Left lung (tissue), 8 donors: ENCODE data around the gene VWCE. TPM values are rescaled to one million over a fixed set of nuclear protein-coding genes. Genes with fewer than 3 reads are reported as not detected.

Experiments
- polyA plus RNA-seq, 6 donors: library from polyadenylated mRNA; unstranded; fragments of 120-200 nt; gene quantifications; one replicate each; pipeline ENCODE4 v1.2.1, GENCODE V29; 2013; ENCODE audit not compliant: insufficient read length in 6 of 6
- total RNA-seq, 2 donors: library from RNA; stranded (reverse); fragmentation: NEBNext Ultra II Directional; extraction: Animal tissue kit (Norgen Biotek cat#: 25700); gene quantifications; one replicate each; pipeline ENCODE4 v1.2.1, GENCODE V29; 2021
- donor health status: DM: no; HTN: yes; CAD: no.
- donor health status: DM: no; HTN: no; CAD: no.

The VWCE gene
- total and polyA plus RNA-seq, 8 donors: 0.55 to 3.6 (median 1.8) TPM

Other genes starting within 250 kb of the VWCE start
- gene CD5, start 192.8 kb downstream of the VWCE start, total RNA-seq: 1 to 10 TPM in 1 of 2 donors, under 1 TPM in 1; 0.79 to 4.0 TPM
- gene CD5, start 192.8 kb downstream of the VWCE start, polyA plus RNA-seq: under 1 TPM; 0.20 to 0.51 (median 0.32) TPM
- 10 to 100 TPM; 21.2 to 30.8 TPM for gene VPS37C, start 133.9 kb downstream of the VWCE start, total RNA-seq
- 10 to 100 TPM; 14.7 to 19.3 (median 16.6) TPM for gene VPS37C, start 133.9 kb downstream of the VWCE start, polyA plus RNA-seq
- gene PGA3, start 91.8 kb downstream of the VWCE start, total RNA-seq: under 1 TPM in 1 of 2 donors, not detected in 1; 0.34 TPM
- under 1 TPM in 5 of 6 donors, not detected in 1; 0.11 to 0.45 (median 0.21) TPM for gene PGA3, start 91.8 kb downstream of the VWCE start, polyA plus RNA-seq
- 1 to 10 TPM in 1 of 2 donors, not detected in 1; 1.0 TPM for gene PGA4, start 73.0 kb downstream of the VWCE start, total RNA-seq
- gene PGA4, start 73.0 kb downstream of the VWCE start, polyA plus RNA-seq: under 1 TPM in 4 of 6 donors, not detected in 2; 0.41 to 0.72 (median 0.64) TPM
- under 1 TPM in 1 of 2 donors, not detected in 1; 0.47 TPM for gene PGA5, start 54.1 kb downstream of the VWCE start, total RNA-seq
- gene PGA5, start 54.1 kb downstream of the VWCE start, polyA plus RNA-seq: under 1 TPM in 3 of 6 donors, not detected in 3; 0.30 to 0.44 (median 0.40) TPM
- gene DDB1, start 37.8 kb upstream of the VWCE start, total RNA-seq: 100 to 1,000 TPM; 140 to 163 TPM
- gene DDB1, start 37.8 kb upstream of the VWCE start, polyA plus RNA-seq: 100 to 1,000 TPM; 173 to 203 (median 187) TPM
- gene TKFC, start 37.9 kb upstream of the VWCE start, total RNA-seq: 10 to 100 TPM; 48.1 to 48.5 TPM
- 10 to 100 TPM; 26.6 to 33.7 (median 31.4) TPM for gene TKFC, start 37.9 kb upstream of the VWCE start, polyA plus RNA-seq
- 10 to 100 TPM; 49.1 to 56.9 TPM for gene CYB561A3, start 66.6 kb upstream of the VWCE start, total RNA-seq
- gene CYB561A3, start 66.6 kb upstream of the VWCE start, polyA plus RNA-seq: 10 to 100 TPM; 31.7 to 39.7 (median 34.9) TPM
- 10 to 100 TPM; 37.5 to 50.5 TPM for gene TMEM138, start 67.1 kb upstream of the VWCE start, total RNA-seq
- gene TMEM138, start 67.1 kb upstream of the VWCE start, polyA plus RNA-seq: 10 to 100 TPM; 40.6 to 48.1 (median 43.2) TPM
- 10 to 100 TPM; 10.3 to 10.4 TPM for gene TMEM216, start 97.3 kb upstream of the VWCE start, total RNA-seq
- gene TMEM216, start 97.3 kb upstream of the VWCE start, polyA plus RNA-seq: 10 to 100 TPM; 30.6 to 36.6 (median 32.7) TPM
- gene CPSF7, start 134.7 kb upstream of the VWCE start, total RNA-seq: 10 to 100 TPM; 56.2 to 70.1 TPM
- gene CPSF7, start 134.7 kb upstream of the VWCE start, polyA plus RNA-seq: 100 to 1,000 TPM; 106 to 124 (median 117) TPM
- gene SDHAF2, start 134.8 kb upstream of the VWCE start, total RNA-seq: 10 to 100 TPM; 32.1 to 38.2 TPM
- 10 to 100 TPM; 37.6 to 48.9 (median 41.6) TPM for gene SDHAF2, start 134.8 kb upstream of the VWCE start, polyA plus RNA-seq
- 1 to 10 TPM in 1 of 2 donors, under 1 TPM in 1; 0.29 to 5.5 TPM for gene LRRC10B, start 213.4 kb upstream of the VWCE start, total RNA-seq
- gene LRRC10B, start 213.4 kb upstream of the VWCE start, polyA plus RNA-seq: 1 to 10 TPM in 4 of 6 donors, under 1 TPM in 2; 0.54 to 4.0 (median 1.9) TPM